ENCODE data around the gene PRDM15. TPM values are rescaled to one million over a fixed set of nuclear protein-coding genes. Genes with fewer than 3 reads are reported as not detected.

PRDM15 gene
- total and polyA plus RNA-seq, 2 experiments from 2014 or later: 3.0 to 10.6 TPM

- H2AFZ ChIP-seq: 0 out of 2 replicates have a peak overlapping the region, but pooled peaks have one; percentile 74
- H3K4me3 Mint-ChIP-seq: peak overlapping the region; percentile 26; the same call in 1 of the 3 replicates
- no peaks in the 10 kb centered on the region for H3K36me3 Mint-ChIP-seq (ENCODE audit: low read depth)
- no peaks in the 10 kb centered on the region; the same call in 1 of the 2 replicates for H3F3A ChIP-seq (replicated peaks; ENCODE audit: low read depth)
- ATAC-seq (peak; percentile 18), DNase-seq (ENCODE audit: low spot score) (no peak)
- H3K27ac ChIP-seq (ENCODE audit: low read depth): no peak overlapping the region
- peaks cover 18% of the 10 kb centered on the region for H3K4me1 ChIP-seq (ENCODE audit: insufficient read depth)
- no peak overlapping the region for H3K4me3 ChIP-seq
- no peaks in the 10 kb centered on the region for H3K9me2 ChIP-seq (ENCODE audit: insufficient read depth)
- peaks cover 56% of the 10 kb centered on the region for H3K27me3 Mint-ChIP-seq (ENCODE audit: insufficient read depth, low read depth, poor library complexity)
- no peak overlapping the region for H3K27ac Mint-ChIP-seq
- H3K4me1 Mint-ChIP-seq: peaks cover 46% of the 10 kb centered on the region
- H3K27me3 ChIP-seq (ENCODE audit: insufficient read depth): peaks cover 50% of the 10 kb centered on the region
- 0 out of 2 replicates have a peak, but pooled peaks cover 4% of the 10 kb centered on the region for H4K20me1 ChIP-seq (replicated peaks; ENCODE audit: insufficient read depth)
- no peak for TF ChIP-seq ETS1 (IDR thresholded peaks at IDR 0.05)
- TF ChIP-seq, protein P1, sequence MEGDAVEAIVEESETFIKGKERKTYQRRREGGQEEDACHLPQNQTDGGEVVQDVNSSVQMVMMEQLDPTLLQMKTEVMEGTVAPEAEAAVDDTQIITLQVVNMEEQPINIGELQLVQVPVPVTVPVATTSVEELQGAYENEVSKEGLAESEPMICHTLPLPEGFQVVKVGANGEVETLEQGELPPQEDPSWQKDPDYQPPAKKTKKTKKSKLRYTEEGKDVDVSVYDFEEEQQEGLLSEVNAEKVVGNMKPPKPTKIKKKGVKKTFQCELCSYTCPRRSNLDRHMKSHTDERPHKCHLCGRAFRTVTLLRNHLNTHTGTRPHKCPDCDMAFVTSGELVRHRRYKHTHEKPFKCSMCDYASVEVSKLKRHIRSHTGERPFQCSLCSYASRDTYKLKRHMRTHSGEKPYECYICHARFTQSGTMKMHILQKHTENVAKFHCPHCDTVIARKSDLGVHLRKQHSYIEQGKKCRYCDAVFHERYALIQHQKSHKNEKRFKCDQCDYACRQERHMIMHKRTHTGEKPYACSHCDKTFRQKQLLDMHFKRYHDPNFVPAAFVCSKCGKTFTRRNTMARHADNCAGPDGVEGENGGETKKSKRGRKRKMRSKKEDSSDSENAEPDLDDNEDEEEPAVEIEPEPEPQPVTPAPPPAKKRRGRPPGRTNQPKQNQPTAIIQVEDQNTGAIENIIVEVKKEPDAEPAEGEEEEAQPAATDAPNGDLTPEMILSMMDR (conservative IDR thresholded peaks at IDR 0.05; ENCODE audit: low read depth in 2 of 2): peak; percentile 14 to 51; a peak in 3 of 4 replicates
- TF ChIP-seq POLR2AphosphoS5 (IDR thresholded peaks at IDR 0.05; ENCODE audit: low read depth): no peak
- no peaks in the 10 kb centered on the region for H3K36me3 ChIP-seq (ENCODE audit: insufficient read depth)
- H3K4me2 ChIP-seq: peak overlapping the region; percentile 66; the same call in 1 of the 2 replicates
- H3K9me3 Mint-ChIP-seq: no peaks in the 10 kb centered on the region
- no peaks in the 10 kb centered on the region for H3K79me2 ChIP-seq (replicated peaks; ENCODE audit: insufficient read depth)
These were observed 106.6 kb downstream of the PRDM15 start for GRCh38 chr21:41772351-41773080.

DNA sequence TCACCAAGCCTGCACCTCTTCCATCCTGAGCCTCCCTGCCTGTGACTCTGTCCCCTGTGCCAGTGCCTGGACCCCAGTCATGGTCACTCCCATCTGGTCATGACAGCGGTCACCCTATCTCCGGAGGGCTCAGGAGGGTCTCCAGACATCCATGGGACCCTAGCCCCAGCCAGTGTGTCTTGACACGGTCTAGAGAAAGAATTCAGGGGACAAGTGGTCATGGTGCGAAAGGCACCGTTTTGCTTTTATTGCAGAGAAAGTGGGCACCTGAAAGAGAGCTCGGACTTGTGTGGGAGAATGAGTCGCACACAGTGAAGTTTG is 107.6 kb downstream of the PRDM15 start:
- H3K4me1 ChIP-seq (ENCODE audit: insufficient read depth): peaks cover 20% of the 10 kb centered on the region
- no peaks in the 10 kb centered on the region for H3K79me2 ChIP-seq (replicated peaks; ENCODE audit: insufficient read depth)
- Mint-ChIP-seq H3K4me1 (peaks cover 48% of the 10 kb centered on the region), H3K36me3 (ENCODE audit: low read depth) (no peaks in the 10 kb centered on the region; the same call in 2 of the 3 replicates), H3K27ac (no peak overlapping the region), H3K9me3 (0 out of 3 replicates have a peak, but pooled peaks cover 2% of the 10 kb centered on the region), H3K4me3 (no peak overlapping the region; the same call in 2 of the 3 replicates), H3K27me3 (ENCODE audit: insufficient read depth, low read depth, poor library complexity) (peaks cover 64% of the 10 kb centered on the region)
- H2AFZ ChIP-seq: no peak overlapping the region
- peaks cover 59% of the 10 kb centered on the region for H3K27me3 ChIP-seq (ENCODE audit: insufficient read depth)
- H3F3A ChIP-seq (replicated peaks; ENCODE audit: low read depth): no peaks in the 10 kb centered on the region; the same call in 1 of the 2 replicates
- H4K20me1 ChIP-seq (replicated peaks; ENCODE audit: insufficient read depth): 0 out of 2 replicates have a peak, but pooled peaks cover 4% of the 10 kb centered on the region
- H3K27ac ChIP-seq (ENCODE audit: low read depth): no peak overlapping the region
- DNase-seq (ENCODE audit: low spot score): no peak
- no peaks in the 10 kb centered on the region for H3K9me2 ChIP-seq (ENCODE audit: insufficient read depth)
- H3K36me3 ChIP-seq (ENCODE audit: insufficient read depth): no peaks in the 10 kb centered on the region
- ATAC-seq: no peak
- no peak overlapping the region for H3K4me2 ChIP-seq
- H3K4me3 ChIP-seq: no peak overlapping the region
- no peak for TF ChIP-seq EZH2phosphoT487 (IDR thresholded peaks at IDR 0.05; ENCODE audit: unreplicated experiment)
- no peak for TF ChIP-seq STAT1 (IDR thresholded peaks at IDR 0.05; ENCODE audit: unreplicated experiment)
- no peak for TF ChIP-seq NANOG (IDR thresholded peaks at IDR 0.05; ENCODE audit: borderline replicate concordance)
- TF ChIP-seq REST (IDR thresholded peaks at IDR 0.05; ENCODE audit: unreplicated experiment): no peak
- TF ChIP-seq JUNB (IDR thresholded peaks at IDR 0.05; ENCODE audit: unreplicated experiment): no peak
- TF ChIP-seq ZNF114 (CRISPR knock-in tag; IDR thresholded peaks at IDR 0.05): no peak
- TF ChIP-seq, protein P1 (conservative IDR thresholded peaks at IDR 0.05; ENCODE audit: low read depth in 2 of 2): no peak
- TF ChIP-seq ETS1 (IDR thresholded peaks at IDR 0.05): no peak
- no peak for TF ChIP-seq EZH2 (IDR thresholded peaks at IDR 0.05; ENCODE audit: low read depth, unreplicated experiment)
- no peak for TF ChIP-seq ZNF331 (CRISPR knock-in tag; IDR thresholded peaks at IDR 0.05; ENCODE audit: low read depth)
- TF ChIP-seq CREB1 (CRISPR knock-in tag; IDR thresholded peaks at IDR 0.05; ENCODE audit: low read depth): no peak
- TF ChIP-seq POLR2AphosphoS5 (IDR thresholded peaks at IDR 0.05; ENCODE audit: low read depth): no peak

Data from GM23338 (cell line).